D721Med (cell line): ENCODE results near the gene EEFSEC.

ENCODE experiments used
- DNase-seq: peaks from one replicate; pipeline ENCODE4 v3.0.0; 2011; ENCODE audit warnings: low spot score; ENCODE audit not compliant: insufficient read length
- FAIRE-seq: peaks from 2 replicates; lab custom pipeline; 2011; peaks lifted over from hg19 to GRCh38; lab: Jason Lieb, UNC
- CTCF ChIP-seq: IDR thresholded peaks from 2 replicates; pipeline ENCODE4 v1.5.1; 2012; ENCODE audit warnings: mild to moderate bottlenecking, control low read depth; ENCODE audit not compliant: insufficient read depth; ENCODE audit errors: missing control alignments

Gene EEFSEC

GRCh38 chr3:128297401-128298138 is 144.3 kb downstream of the EEFSEC start:
- no peak for TF ChIP-seq CTCF
- DNase-seq (no peak), FAIRE-seq (no peak)

- no peak for TF ChIP-seq CTCF
- FAIRE-seq (no peak), DNase-seq (no peak)
Measured at GRCh38 chr3:128301186-128302023, 148.1 kb downstream of the EEFSEC start.

GRCh38 chr3:128306481-128306880 is 153.2 kb downstream of the EEFSEC start:
- DNase-seq (no peak), FAIRE-seq (no peak)
- TF ChIP-seq CTCF, result no peak

GRCh38 chr3:128307029-128307633 is 153.8 kb downstream of the EEFSEC start:
- peak; percentile 39 for TF ChIP-seq CTCF
- DNase-seq, result no peak
- no peak for FAIRE-seq

- DNase-seq (no peak), FAIRE-seq (no peak)
- no peak for TF ChIP-seq CTCF
Measured at GRCh38 chr3:128307781-128308469, 154.6 kb downstream of the EEFSEC start.

GRCh38 chr3:128309026-128309425 is 155.7 kb downstream of the EEFSEC start:
- DNase-seq (no peak), FAIRE-seq (no peak)
- TF ChIP-seq CTCF, result no peak
